ENCODE measurements around the gene SASH3.

GRCh38 chrX:129760981-129761380 is 18.8 kb upstream of the SASH3 start:
- TF ChIP-seq, protein P1, sequence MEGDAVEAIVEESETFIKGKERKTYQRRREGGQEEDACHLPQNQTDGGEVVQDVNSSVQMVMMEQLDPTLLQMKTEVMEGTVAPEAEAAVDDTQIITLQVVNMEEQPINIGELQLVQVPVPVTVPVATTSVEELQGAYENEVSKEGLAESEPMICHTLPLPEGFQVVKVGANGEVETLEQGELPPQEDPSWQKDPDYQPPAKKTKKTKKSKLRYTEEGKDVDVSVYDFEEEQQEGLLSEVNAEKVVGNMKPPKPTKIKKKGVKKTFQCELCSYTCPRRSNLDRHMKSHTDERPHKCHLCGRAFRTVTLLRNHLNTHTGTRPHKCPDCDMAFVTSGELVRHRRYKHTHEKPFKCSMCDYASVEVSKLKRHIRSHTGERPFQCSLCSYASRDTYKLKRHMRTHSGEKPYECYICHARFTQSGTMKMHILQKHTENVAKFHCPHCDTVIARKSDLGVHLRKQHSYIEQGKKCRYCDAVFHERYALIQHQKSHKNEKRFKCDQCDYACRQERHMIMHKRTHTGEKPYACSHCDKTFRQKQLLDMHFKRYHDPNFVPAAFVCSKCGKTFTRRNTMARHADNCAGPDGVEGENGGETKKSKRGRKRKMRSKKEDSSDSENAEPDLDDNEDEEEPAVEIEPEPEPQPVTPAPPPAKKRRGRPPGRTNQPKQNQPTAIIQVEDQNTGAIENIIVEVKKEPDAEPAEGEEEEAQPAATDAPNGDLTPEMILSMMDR (conservative IDR thresholded peaks at IDR 0.05; ENCODE audit: low read depth, low read length): no peak
- no peak for TF ChIP-seq EZH2 (IDR thresholded peaks at IDR 0.05; ENCODE audit: borderline replicate concordance, low read depth, low read length, poor library complexity, severe bottlenecking)
